HCT116 (cell line): ENCODE results near the gene FNBP1. TPM values are rescaled to one million over a fixed set of nuclear protein-coding genes. Genes with fewer than 3 reads are reported as not detected.

ENCODE experiments used
- ATAC-seq: fragments of 200-7000 bp; cut with Tn5 transposase; 2 replicates; pipeline ENCODE4 v1.9.1; 2020; ENCODE audit warnings: mild to moderate bottlenecking, moderate library complexity
- BruUV-seq: library from RNA; stranded (reverse); fragments of 400-500 nt; replicated peaks from 2 replicates; lab custom pipeline; 2021; lab: Mats Ljungman, UMichigan
- CTCF ChIA-PET: fragments of 300-600 bp; sonication (Branson Sonifier 250); formaldehyde crosslinking; loops from one replicate; lab custom pipeline; 2021; ENCODE audit warnings: antibody characterized with exemption; lab: Charles Lee
- POLR2A ChIA-PET: fragments of 300-600, 350-600 bp; sonication (Branson Sonifier 250); formaldehyde crosslinking; loops from one replicate; lab custom pipeline; 2021; ENCODE audit warnings: antibody characterized with exemption; lab: Charles Lee
- RAD21 ChIA-PET, 2 experiments: fragments of 300-600 bp; sonication (Branson Sonifier 250); formaldehyde crosslinking; loops; one replicate each; lab custom pipeline; 2023; ENCODE audit warnings: low total read pairs in 2 of 2; ENCODE audit not compliant: uncharacterized antibody in 2 of 2, unreplicated experiment in 2 of 2, low non-redundant PET in 1 of 2; lab: Charles Lee
- DNase-seq: peaks from one replicate; pipeline ENCODE4 v3.0.0-alpha.2; 2010; ENCODE audit warnings: low read depth, low spot score
- H2AFZ ChIP-seq: fragments of 200-600 bp; shearing (Covaris generic), sonication (generic); 2 replicates; pipeline ENCODE4 v1.6.1; 2017; ENCODE audit warnings: low read depth, mixed run types, mixed read lengths, antibody characterized with exemption, low read length; ENCODE audit not compliant: poor library complexity, severe bottlenecking
- H3K27ac ChIP-seq: 2 replicates; pipeline ENCODE4 v1.5.1; 2012; ENCODE audit warnings: low read depth, low read length
- H3K27me3 ChIP-seq: fragments of 200-600 bp; sonication (generic); 2 replicates; pipeline ENCODE4 v1.6.1; 2016; ENCODE audit warnings: mixed run types, low read length, mixed read lengths; ENCODE audit not compliant: insufficient read depth
- H3K36me3 ChIP-seq, 2 experiments: fragments of 200-500 bp in 1 of 2; fragments of 200-600 bp in 1 of 2; sonication (Bioruptor generic) in 1 of 2; sonication (generic) in 1 of 2; 2 replicates each; pipeline versions ENCODE4 v1.5.1 to v1.6.1; 2014 to 2016; ENCODE audit warnings: low read length in 2 of 2, inconsistent platforms in 1 of 2, mixed read lengths in 1 of 2, mixed run types in 1 of 2; ENCODE audit not compliant: insufficient read depth in 2 of 2, control insufficient read depth in 1 of 2
- H3K4me1 ChIP-seq, 2 experiments: fragments of 200-600 bp in 1 of 2; sonication (generic) in 1 of 2; 2 replicates each; pipeline versions ENCODE4 v1.5.1 to v1.6.1; 2012 to 2017; ENCODE audit warnings: low read length in 2 of 2, inconsistent platforms in 1 of 2, mild to moderate bottlenecking in 1 of 2, mixed read lengths in 1 of 2, mixed run types in 1 of 2, moderate library complexity in 1 of 2; ENCODE audit not compliant: insufficient read depth in 2 of 2, control insufficient read depth in 1 of 2
- H3K4me2 ChIP-seq: fragments of 200-600 bp; sonication (generic); 2 replicates; pipeline ENCODE4 v1.6.1; 2017; ENCODE audit warnings: mixed run types, low read length, mixed read lengths
- H3K4me3 ChIP-seq, 2 experiments: fragments of 200-600 bp in 1 of 2; sonication (generic) in 1 of 2; replicated peaks in 1 of 2; 2 replicates each; pipeline ENCODE4 v1.5.1; 2011 to 2016; ENCODE audit warnings: low read length in 2 of 2, control low read depth in 1 of 2, low read depth in 1 of 2, mild to moderate bottlenecking in 1 of 2, mixed read lengths in 1 of 2, mixed run types in 1 of 2
- H3K79me2 ChIP-seq: fragments of 200-600 bp; sonication (generic); 2 replicates; pipeline ENCODE4 v1.6.1; 2017; ENCODE audit warnings: mild to moderate bottlenecking, mixed run types, low read length, moderate library complexity, mixed read lengths; ENCODE audit not compliant: insufficient read depth
- H3K9ac ChIP-seq: fragments of 200-600 bp; sonication (generic); 2 replicates; pipeline ENCODE4 v1.6.1; 2016; ENCODE audit warnings: low read length, mixed read lengths
- H3K9me2 ChIP-seq: fragments of 200-600 bp; sonication (generic), shearing (Covaris generic); 2 replicates; pipeline ENCODE4 v1.6.1; 2017; ENCODE audit warnings: mixed run types, mild to moderate bottlenecking, moderate library complexity; ENCODE audit not compliant: insufficient read depth
- H3K9me3 ChIP-seq, 2 experiments: fragments of 200-500 bp in 1 of 2; fragments of 200-600 bp in 1 of 2; sonication (Bioruptor generic) in 1 of 2; sonication (generic) in 1 of 2; 2 replicates each; pipeline ENCODE4 v1.6.1; 2014 to 2017; ENCODE audit warnings: low read length in 2 of 2, mixed read lengths in 2 of 2, inconsistent platforms in 1 of 2, low read depth in 1 of 2, mild to moderate bottlenecking in 1 of 2, mixed run types in 1 of 2, moderate library complexity in 1 of 2; ENCODE audit not compliant: control insufficient read depth in 1 of 2, insufficient read depth in 1 of 2
- H4K20me1 ChIP-seq: fragments of 200-600 bp; sonication (generic), shearing (Covaris generic); 2 replicates; pipeline ENCODE4 v1.6.1; 2017; ENCODE audit warnings: mixed run types, mild to moderate bottlenecking, moderate library complexity; ENCODE audit not compliant: insufficient read depth
- CEBPB ChIP-seq: IDR thresholded peaks from 2 replicates; pipeline ENCODE4 v1.6.1; 2012; ENCODE audit warnings: low read depth
- CTCF ChIP-seq, 3 experiments: fragments of 200-600 bp in 1 of 3; sonication (generic) in 1 of 3; IDR thresholded peaks in 2 of 3; conservative IDR thresholded peaks in 1 of 3; 2 replicates each; pipeline ENCODE4 v1.5.1; 2012 to 2017; ENCODE audit warnings: low read depth in 2 of 3, low read length in 2 of 3, antibody characterized with exemption in 1 of 3, borderline replicate concordance in 1 of 3, control low read depth in 1 of 3, mild to moderate bottlenecking in 1 of 3, mixed read lengths in 1 of 3, mixed run types in 1 of 3, moderate library complexity in 1 of 3; ENCODE audit not compliant: insufficient read depth in 1 of 3
- EGR1 ChIP-seq: IDR thresholded peaks from 2 replicates; pipeline ENCODE4 v1.6.1; 2012; ENCODE audit warnings: low read depth
- JUND ChIP-seq: IDR thresholded peaks from 2 replicates; pipeline ENCODE4 v1.6.1; 2012
- POLR2A ChIP-seq: IDR thresholded peaks from 2 replicates; pipeline ENCODE4 v1.7.0; 2011; ENCODE audit warnings: borderline replicate concordance; ENCODE audit not compliant: insufficient read depth, insufficient read length; ENCODE audit errors: extremely low read depth
- POLR2AphosphoS5 ChIP-seq: IDR thresholded peaks from 2 replicates; pipeline ENCODE4 v1.6.1; 2011; ENCODE audit warnings: mild to moderate bottlenecking, low read depth, low read length, moderate library complexity
- SP1 ChIP-seq: IDR thresholded peaks from 2 replicates; pipeline ENCODE4 v1.6.1; 2012; ENCODE audit warnings: low read depth
- ZBTB33 ChIP-seq: IDR thresholded peaks from 2 replicates; pipeline ENCODE4 v1.6.1; 2011; ENCODE audit warnings: mild to moderate bottlenecking, low read length, moderate library complexity; ENCODE audit not compliant: insufficient replicate concordance; ENCODE audit errors: extremely low read depth
- ZFX ChIP-seq: fragments of 450-650 bp; IDR thresholded peaks from 2 replicates; pipeline ENCODE4 v1.6.1; 2017
- intact Hi-C: fragments of 100-400 bp; cut with micrococcal nuclease; formaldehyde crosslinking; loops from 2 replicates; pipeline ENCODE4 v1.10.0; 2022
- total RNA-seq: library from RNA; stranded (reverse); gene quantifications from one replicate; pipeline ENCODE4 v1.2.1, GENCODE V29; 2021; ENCODE audit not compliant: unreplicated experiment

FNBP1 gene
- total RNA-seq, 1 experiment from 2014 or later, result 25.0 TPM

GRCh38 chr9:129885018-129885669 lies 157.8 kb downstream of the FNBP1 start:
- no peaks in the 10 kb centered on the region for H3K27me3 ChIP-seq
- no peak for DNase-seq
- H3K79me2 ChIP-seq, result no peaks in the 10 kb centered on the region
- H3K9ac ChIP-seq, result peak overlapping the region; percentile 66
- H3K36me3 ChIP-seq, result no peaks in the 10 kb centered on the region
- H3K4me3 ChIP-seq, result peak overlapping the region; percentile 35 to 50
- ATAC-seq, result peak; percentile 23
- intact Hi-C loops, result loop anchor here (1.0 to 2.0 kb wide), 2 partner anchors 156 to 214 kb away; no protein-coding TSS in a partner anchor
- BruUV-seq, result TSS peak; percentile 49
- H3K4me1 ChIP-seq, result peaks cover 22 to 31% of the 10 kb centered on the region in 2 experiments
- ChIA-PET RAD21 (no interaction called here), CTCF (interaction anchor here (0.6 to 1.8 kb wide), 3 partner anchors 25 to 218 kb away, joined by 3 to 5 read pairs (median 3); no protein-coding TSS in a partner anchor), POLR2A (no interaction called here)
- H3K9me2 ChIP-seq, result no peaks in the 10 kb centered on the region
- H2AFZ ChIP-seq, result no peak overlapping the region
- TF ChIP-seq ZBTB33 (no peak), ZFX (peak; percentile 37; the same call in 1 of the 2 replicates)
- H4K20me1 ChIP-seq, result no peaks in the 10 kb centered on the region
- H3K27ac ChIP-seq, result peak overlapping the region; percentile 70
- H3K9me3 ChIP-seq, result no peaks in the 10 kb centered on the region
- peak overlapping the region; percentile 84 for H3K4me2 ChIP-seq

GRCh38 chr9:129884220-129885017 lies 158.6 kb downstream of the FNBP1 start:
- Histone ChIP-seq H3K27me3 (no peaks in the 10 kb centered on the region), H2AFZ (peak overlapping the region; percentile 11), H4K20me1 (no peaks in the 10 kb centered on the region), H3K4me1 (peaks cover 22 to 31% of the 10 kb centered on the region in 2 experiments), H3K9ac (peak overlapping the region; percentile 66), H3K4me2 (peak overlapping the region; percentile 84)
- DNase-seq (peak; percentile 64), ATAC-seq (peak; percentile 88)
- intact Hi-C loops, result loop anchor here (1.0 to 2.0 kb wide), 2 partner anchors 156 to 215 kb away; no protein-coding TSS in a partner anchor
- BruUV-seq, result no TSS peak
- TF ChIP-seq CTCF (IDR thresholded peaks at IDR 0.05 in 2 of 3, conservative IDR thresholded peaks at IDR 0.05 in 1 of 3; ENCODE audit: borderline replicate concordance in 1 of 3, insufficient read depth in 1 of 3, low read depth in 2 of 3, low read length in 2 of 3) (no peak), CEBPB (no peak), POLR2AphosphoS5 (peak; percentile 56), JUND (no peak), POLR2A (peak; percentile 61), EGR1 (no peak), SP1 (no peak; the same call in 1 of the 2 replicates), ZFX (no peak), ZBTB33 (no peak)
- TF ChIP-seq, all 23 proteins: peak for 2
- CTCF ChIA-PET, result interaction anchor here (0.6 to 1.8 kb wide), 3 partner anchors 26 to 219 kb away, joined by 3 to 5 read pairs (median 3); no protein-coding TSS in a partner anchor
- RAD21 ChIA-PET, result no interaction called here
- Histone ChIP-seq H3K27ac (peak overlapping the region; percentile 70), H3K9me2 (no peaks in the 10 kb centered on the region), H3K36me3 (no peaks in the 10 kb centered on the region), H3K9me3 (no peaks in the 10 kb centered on the region), H3K4me3 (peak overlapping the region; percentile 33 to 50), H3K79me2 (no peaks in the 10 kb centered on the region)
- POLR2A ChIA-PET, result no interaction called here
